PC-3 (cell line): Measurements from ENCODE around the gene PPIA. TPM values are rescaled to one million over a fixed set of nuclear protein-coding genes. Genes with fewer than 3 reads are reported as not detected.

Source experiments
- ATAC-seq: fragments of 200-7000 bp; cut with Tn5 transposase; 2 replicates; pipeline ENCODE4 v1.9.1; 2020; ENCODE audit warnings: mild to moderate bottlenecking, moderate library complexity
- BruUV-seq: library from RNA; stranded (reverse); fragments of 400-500 nt; replicated peaks from 2 replicates; lab custom pipeline; 2021; lab: Mats Ljungman, UMichigan
- CTCF ChIA-PET: fragments of 300-600 bp; sonication (Branson Sonifier 250); formaldehyde crosslinking; loops from one replicate; lab custom pipeline; 2022; ENCODE audit warnings: antibody characterized with exemption; lab: Charles Lee
- POLR2A ChIA-PET: fragments of 300-600 bp; sonication (Branson Sonifier 250); formaldehyde crosslinking; loops from one replicate; lab custom pipeline; 2022; ENCODE audit warnings: antibody characterized with exemption; ENCODE audit not compliant: unreplicated experiment; lab: Charles Lee
- DNase-seq: peaks from one replicate; pipeline ENCODE4 v3.0.0-alpha.2; 2015
- H2AFZ ChIP-seq: fragments of 300-600 bp; sonication (generic); 2 replicates; pipeline ENCODE4 v1.6.0; 2016; ENCODE audit warnings: antibody characterized with exemption, low read length
- H3F3A ChIP-seq: fragments of 300-600 bp; sonication (generic); one replicate; pipeline ENCODE4 v1.6.0; 2017; ENCODE audit warnings: antibody characterized with exemption, low read length, control low read depth, mild to moderate bottlenecking; ENCODE audit not compliant: unreplicated experiment
- H3K27ac ChIP-seq: fragments of 300-600 bp; sonication (generic); 2 replicates; pipeline ENCODE4 v1.5.1; 2016; ENCODE audit warnings: mild to moderate bottlenecking, low read length
- H3K27me3 ChIP-seq: fragments of 300-600 bp; sonication (generic); 2 replicates; pipeline ENCODE4 v1.6.1; 2016; ENCODE audit warnings: low read length, mixed read lengths
- H3K36me3 ChIP-seq: fragments of 300-600 bp; sonication (generic); 2 replicates; pipeline ENCODE4 v1.6.1; 2016; ENCODE audit warnings: low read depth, mixed run types, low read length, mixed read lengths
- H3K4me1 ChIP-seq: fragments of 300-600 bp; sonication (generic); 2 replicates; pipeline ENCODE4 v1.5.1; 2016; ENCODE audit warnings: low read length; ENCODE audit not compliant: insufficient read depth
- H3K4me2 ChIP-seq: fragments of 300-600 bp; sonication (generic); 2 replicates; pipeline ENCODE4 v1.6.0; 2016; ENCODE audit warnings: low read length
- H3K4me3 ChIP-seq: fragments of 300-600 bp; sonication (generic); 2 replicates; pipeline ENCODE4 v1.5.1; 2016; ENCODE audit warnings: mild to moderate bottlenecking, low read length, mixed read lengths
- H3K79me2 ChIP-seq: fragments of 300-600 bp; sonication (generic); 2 replicates; pipeline ENCODE4 v1.6.1; 2017; ENCODE audit warnings: low read length, mixed read lengths
- H3K9ac ChIP-seq: fragments of 300-600 bp; sonication (generic); 2 replicates; pipeline ENCODE4 v1.6.0; 2016; ENCODE audit warnings: mild to moderate bottlenecking, low read length
- H3K9me2 ChIP-seq: fragments of 300-600 bp; sonication (generic); replicated peaks from 2 replicates; pipeline ENCODE4 v1.6.1; 2016; ENCODE audit warnings: mixed run types, low read length, mixed read lengths
- H3K9me3 ChIP-seq: fragments of 300-600 bp; sonication (generic); 2 replicates; pipeline ENCODE4 v1.6.1; 2016; ENCODE audit warnings: low read length, mixed read lengths
- H4K20me1 ChIP-seq: fragments of 300-600 bp; sonication (generic); 2 replicates; pipeline ENCODE4 v1.6.1; 2016; ENCODE audit warnings: low read length, mixed read lengths
- EZH2 ChIP-seq: fragments of 300-600 bp; sonication (generic); IDR thresholded peaks from one replicate; pipeline ENCODE4 v1.6.1; 2017; ENCODE audit warnings: antibody characterized with exemption, mild to moderate bottlenecking, low read length; ENCODE audit not compliant: unreplicated experiment
- EZH2phosphoT487 ChIP-seq: fragments of 300-600 bp; sonication (generic); IDR thresholded peaks from 2 replicates; pipeline ENCODE4 v1.6.1; 2018; ENCODE audit warnings: mild to moderate bottlenecking, antibody characterized with exemption, low read length, borderline replicate concordance
- intact Hi-C: fragments of 100-400 bp; cut with micrococcal nuclease; formaldehyde crosslinking; loops from 2 replicates; pipeline ENCODE4 v1.9.0; 2023
- total RNA-seq: library from RNA; depleted of rRNA; stranded (reverse); fragments of >200 nt; gene quantifications from 2 replicates; pipeline ENCODE4 v1.2.3, GENCODE V29; 2014
- TF ChIP-seq, protein P1 (sequence below): fragments of 300-600 bp; sonication (generic); conservative IDR thresholded peaks from 2 replicates; pipeline ENCODE4 v1.5.1; 2017; ENCODE audit warnings: antibody characterized with exemption, low read depth, mild to moderate bottlenecking, low read length

The PPIA gene
- total RNA-seq, 1 experiment from 2014 or later = 4,136 TPM

GRCh38 chr7:44750921-44751571, 45.4 kb upstream of the PPIA start:
- Histone ChIP-seq H2AFZ (no peak overlapping the region), H3K27me3 (no peaks in the 10 kb centered on the region), H4K20me1 (peaks cover 15% of the 10 kb centered on the region), H3K36me3 (peaks cover 8% of the 10 kb centered on the region; the same call in 1 of the 2 replicates), H3K4me1 (peaks cover 24% of the 10 kb centered on the region), H3F3A (no peaks in the 10 kb centered on the region), H3K9me3 (no peaks in the 10 kb centered on the region), H3K9ac (no peak overlapping the region; the same call in 1 of the 2 replicates), H3K27ac (no peak overlapping the region), H3K79me2 (peaks cover 70% of the 10 kb centered on the region), H3K4me3 (no peak overlapping the region), H3K9me2 (no peaks in the 10 kb centered on the region), H3K4me2 (peak overlapping the region; percentile 85; the same call in 1 of the 2 replicates)
- ATAC-seq (no peak), DNase-seq (no peak)
- TF ChIP-seq, protein P1, sequence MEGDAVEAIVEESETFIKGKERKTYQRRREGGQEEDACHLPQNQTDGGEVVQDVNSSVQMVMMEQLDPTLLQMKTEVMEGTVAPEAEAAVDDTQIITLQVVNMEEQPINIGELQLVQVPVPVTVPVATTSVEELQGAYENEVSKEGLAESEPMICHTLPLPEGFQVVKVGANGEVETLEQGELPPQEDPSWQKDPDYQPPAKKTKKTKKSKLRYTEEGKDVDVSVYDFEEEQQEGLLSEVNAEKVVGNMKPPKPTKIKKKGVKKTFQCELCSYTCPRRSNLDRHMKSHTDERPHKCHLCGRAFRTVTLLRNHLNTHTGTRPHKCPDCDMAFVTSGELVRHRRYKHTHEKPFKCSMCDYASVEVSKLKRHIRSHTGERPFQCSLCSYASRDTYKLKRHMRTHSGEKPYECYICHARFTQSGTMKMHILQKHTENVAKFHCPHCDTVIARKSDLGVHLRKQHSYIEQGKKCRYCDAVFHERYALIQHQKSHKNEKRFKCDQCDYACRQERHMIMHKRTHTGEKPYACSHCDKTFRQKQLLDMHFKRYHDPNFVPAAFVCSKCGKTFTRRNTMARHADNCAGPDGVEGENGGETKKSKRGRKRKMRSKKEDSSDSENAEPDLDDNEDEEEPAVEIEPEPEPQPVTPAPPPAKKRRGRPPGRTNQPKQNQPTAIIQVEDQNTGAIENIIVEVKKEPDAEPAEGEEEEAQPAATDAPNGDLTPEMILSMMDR = no peak
- no peak for TF ChIP-seq EZH2
- no peak for TF ChIP-seq EZH2phosphoT487
- CTCF ChIA-PET = interaction anchor here (0.6 to 1.0 kb wide), 2 partner anchors 126 to 163 kb away, joined by 3 read pairs; no protein-coding TSS in a partner anchor
- POLR2A ChIA-PET = interaction anchor here (0.6 kb wide), 1 partner anchor 44 kb away, joined by 7 read pairs; no protein-coding TSS in a partner anchor
- intact Hi-C loops = no loop called here
- no TSS peak for BruUV-seq

GRCh38 chr7:44752822-44753221, 43.7 kb upstream of the PPIA start:
- POLR2A ChIA-PET = no interaction called here
- intact Hi-C loops = no loop called here
- no peak for ATAC-seq

More at GRCh38 chr7:44752822-44753221, 43.7 kb upstream of the PPIA start:
- H2AFZ ChIP-seq = no peak overlapping the region
- no peaks in the 10 kb centered on the region for H3K9me3 ChIP-seq
- H3F3A ChIP-seq = no peaks in the 10 kb centered on the region
- BruUV-seq = no TSS peak
- no peaks in the 10 kb centered on the region for H3K9me2 ChIP-seq
- no peaks in the 10 kb centered on the region for H3K27me3 ChIP-seq
- no peak overlapping the region for H3K4me3 ChIP-seq
- peaks cover 15% of the 10 kb centered on the region for H4K20me1 ChIP-seq
- CTCF ChIA-PET = no interaction called here
- no peak overlapping the region for H3K9ac ChIP-seq
- TF ChIP-seq EZH2phosphoT487 = no peak
- TF ChIP-seq EZH2 = no peak
- TF ChIP-seq, protein P1 = no peak
- no peak overlapping the region for H3K4me2 ChIP-seq
- H3K4me1 ChIP-seq = peaks cover 21% of the 10 kb centered on the region
- no peak overlapping the region for H3K27ac ChIP-seq
- peaks cover 70% of the 10 kb centered on the region for H3K79me2 ChIP-seq
- no peak for DNase-seq
- peaks cover 13% of the 10 kb centered on the region; the same call in 1 of the 2 replicates for H3K36me3 ChIP-seq
